ENCODE results near the gene NRN1.

The NRN1 gene

DNA sequence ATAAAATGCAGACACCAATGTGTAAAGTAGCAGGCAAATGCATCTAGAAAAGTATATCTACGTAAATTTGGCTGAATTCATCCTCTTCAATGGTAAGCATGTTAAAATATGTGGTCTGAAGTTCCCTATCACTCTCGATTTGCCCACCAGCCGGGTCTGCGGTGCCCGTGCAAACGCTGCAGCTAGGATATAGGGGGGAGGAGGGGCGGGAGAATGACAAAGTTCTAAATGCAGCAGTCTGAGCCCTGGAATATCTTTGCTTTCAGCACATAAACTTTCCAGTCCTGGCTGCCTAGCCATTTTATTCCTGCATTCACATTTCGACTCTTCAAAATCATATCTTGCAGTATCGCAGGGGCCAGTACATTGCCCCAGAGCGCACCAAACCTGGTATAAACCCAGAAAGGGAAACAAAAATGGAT lies 708 bp downstream of the NRN1 start:
- no peak for TF ChIP-seq EGR1 (IDR thresholded peaks at IDR 0.05)
- no peak for TF ChIP-seq EP300 (IDR thresholded peaks at IDR 0.05; ENCODE audit: borderline replicate concordance)
- no peak for TF ChIP-seq FOXM1 (IDR thresholded peaks at IDR 0.05; ENCODE audit: borderline replicate concordance, low read depth)
- no peak for TF ChIP-seq TAF1 (IDR thresholded peaks at IDR 0.05; ENCODE audit: low read depth)
- TF ChIP-seq, protein P1, sequence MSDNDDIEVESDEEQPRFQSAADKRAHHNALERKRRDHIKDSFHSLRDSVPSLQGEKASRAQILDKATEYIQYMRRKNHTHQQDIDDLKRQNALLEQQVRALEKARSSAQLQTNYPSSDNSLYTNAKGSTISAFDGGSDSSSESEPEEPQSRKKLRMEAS (IDR thresholded peaks at IDR 0.05): no peak
- no peak for TF ChIP-seq ZBTB7A (IDR thresholded peaks at IDR 0.05; ENCODE audit: low read depth)
- TF ChIP-seq TCF12 (IDR thresholded peaks at IDR 0.05; ENCODE audit: low read depth): no peak
- no peak for TF ChIP-seq RAD21 (IDR thresholded peaks at IDR 0.05; ENCODE audit: low read depth)
- TF ChIP-seq YY1 (IDR thresholded peaks at IDR 0.05; ENCODE audit: low read depth): no peak
- no peak for TF ChIP-seq CEBPB (IDR thresholded peaks at IDR 0.05)
- TF ChIP-seq NFIC (IDR thresholded peaks at IDR 0.05): no peak
- TF ChIP-seq USF1 (IDR thresholded peaks at IDR 0.05): no peak
- no peak for TF ChIP-seq REST (IDR thresholded peaks at IDR 0.05; ENCODE audit: low read depth)
- TF ChIP-seq TEAD4 (IDR thresholded peaks at IDR 0.05): no peak
- TF ChIP-seq CREB1 (IDR thresholded peaks at IDR 0.05; ENCODE audit: low read depth): no peak

- TF ChIP-seq, protein P1 (IDR thresholded peaks at IDR 0.05): no peak
- no peak for TF ChIP-seq YY1 (IDR thresholded peaks at IDR 0.05; ENCODE audit: low read depth)
- TF ChIP-seq EP300 (IDR thresholded peaks at IDR 0.05; ENCODE audit: borderline replicate concordance): no peak
- TF ChIP-seq TCF12 (IDR thresholded peaks at IDR 0.05; ENCODE audit: low read depth): no peak
- no peak for TF ChIP-seq USF1 (IDR thresholded peaks at IDR 0.05)
- no peak for TF ChIP-seq FOXM1 (IDR thresholded peaks at IDR 0.05; ENCODE audit: borderline replicate concordance, low read depth)
- no peak for TF ChIP-seq CEBPB (IDR thresholded peaks at IDR 0.05)
- no peak for TF ChIP-seq EGR1 (IDR thresholded peaks at IDR 0.05)
Measured at GRCh38 chr6:6005051-6006005, 1.4 kb downstream of the NRN1 start.

- no peak for TF ChIP-seq EGR1 (IDR thresholded peaks at IDR 0.05)
- no peak for TF ChIP-seq CEBPB (IDR thresholded peaks at IDR 0.05)
- no peak for TF ChIP-seq EP300 (IDR thresholded peaks at IDR 0.05; ENCODE audit: borderline replicate concordance)
- TF ChIP-seq, protein P1 (IDR thresholded peaks at IDR 0.05): no peak
- no peak for TF ChIP-seq TCF12 (IDR thresholded peaks at IDR 0.05; ENCODE audit: low read depth)
- TF ChIP-seq FOXM1 (IDR thresholded peaks at IDR 0.05; ENCODE audit: borderline replicate concordance, low read depth): no peak
- TF ChIP-seq NFIC (IDR thresholded peaks at IDR 0.05): no peak
Measured at GRCh38 chr6:6004390-6004995, 2.2 kb downstream of the NRN1 start.

GRCh38 chr6:6003621-6004366 lies 2.9 kb downstream of the NRN1 start:
- TF ChIP-seq CREB1 (IDR thresholded peaks at IDR 0.05; ENCODE audit: low read depth): no peak
- TF ChIP-seq ZBTB7A (IDR thresholded peaks at IDR 0.05; ENCODE audit: low read depth): 0 out of 2 replicates have a peak, but pooled peaks have one; percentile 27

GRCh38 chr6:6002848-6003620 lies 3.7 kb downstream of the NRN1 start:
- TF ChIP-seq TEAD4 (IDR thresholded peaks at IDR 0.05) (no peak), CEBPB (IDR thresholded peaks at IDR 0.05) (no peak), EP300 (IDR thresholded peaks at IDR 0.05; ENCODE audit: borderline replicate concordance) (no peak), YY1 (IDR thresholded peaks at IDR 0.05; ENCODE audit: low read depth) (no peak), CREB1 (IDR thresholded peaks at IDR 0.05; ENCODE audit: low read depth) (no peak), ZBTB7A (IDR thresholded peaks at IDR 0.05; ENCODE audit: low read depth) (no peak), EGR1 (IDR thresholded peaks at IDR 0.05) (no peak), USF1 (IDR thresholded peaks at IDR 0.05) (no peak), RAD21 (IDR thresholded peaks at IDR 0.05; ENCODE audit: low read depth) (no peak), TAF1 (IDR thresholded peaks at IDR 0.05; ENCODE audit: low read depth) (no peak), TCF12 (IDR thresholded peaks at IDR 0.05; ENCODE audit: low read depth) (no peak), REST (IDR thresholded peaks at IDR 0.05; ENCODE audit: low read depth) (no peak), FOXM1 (IDR thresholded peaks at IDR 0.05; ENCODE audit: borderline replicate concordance, low read depth) (no peak), NFIC (IDR thresholded peaks at IDR 0.05) (no peak)
- TF ChIP-seq, protein P1 (IDR thresholded peaks at IDR 0.05): no peak

Data from Ishikawa (cell line).